ENCODE data around the gene CCDC106.

Gene CCDC106

DNA sequence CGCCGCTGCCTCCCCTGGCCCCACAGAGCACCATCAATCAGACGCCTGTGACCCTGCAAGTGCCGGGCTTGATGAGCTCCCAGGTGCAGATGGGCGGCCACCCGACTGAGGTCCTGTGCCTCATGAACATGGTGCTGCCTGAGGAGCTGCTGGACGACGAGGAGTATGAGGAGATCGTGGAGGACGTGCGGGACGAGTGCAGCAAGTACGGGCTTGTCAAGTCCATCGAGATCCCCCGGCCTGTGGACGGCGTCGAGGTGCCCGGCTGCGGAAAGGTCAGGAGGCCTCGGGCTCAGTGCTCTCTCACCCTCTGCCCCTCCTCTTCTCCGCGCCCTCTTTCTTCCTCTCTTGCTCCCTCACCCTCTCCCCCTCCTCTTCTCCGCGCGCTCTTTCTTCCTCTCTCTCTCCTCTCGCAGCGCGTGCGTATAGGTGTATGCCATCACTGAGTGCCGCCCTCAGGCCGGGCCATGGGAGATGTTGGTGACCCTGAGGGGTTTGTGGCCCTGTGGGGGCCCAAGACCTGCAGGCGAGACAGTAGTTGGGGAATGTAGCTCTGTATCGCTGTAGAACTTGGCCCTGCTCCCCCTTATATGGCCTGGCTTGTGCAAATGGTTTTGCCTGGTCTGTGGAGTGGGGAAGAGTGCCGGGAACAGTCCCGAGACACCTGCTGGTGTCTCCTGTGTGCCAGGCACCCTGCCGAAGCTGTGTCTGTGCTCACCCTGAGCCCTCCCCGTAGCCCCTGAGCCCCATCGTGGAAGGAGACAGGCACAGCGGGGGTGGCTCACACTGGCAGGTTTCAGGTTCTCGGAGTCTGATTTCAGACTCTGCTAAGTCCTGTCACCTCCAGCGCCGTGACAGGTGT, 21.6 kb downstream of the CCDC106 start:
- Histone ChIP-seq H3K27me3 (no peaks in the 10 kb centered on the region), H3K27ac (no peak overlapping the region), H3K9me3 (no peaks in the 10 kb centered on the region), H3K4me3 (no peak overlapping the region), H3K4me1 (peaks cover 0 to 15% (median 9%) of the 10 kb centered on the region in 4 donors), H3K36me3 (peaks cover 61 to 87% (median 68%) of the 10 kb centered on the region in 3 donors)
- TF ChIP-seq, protein P1, sequence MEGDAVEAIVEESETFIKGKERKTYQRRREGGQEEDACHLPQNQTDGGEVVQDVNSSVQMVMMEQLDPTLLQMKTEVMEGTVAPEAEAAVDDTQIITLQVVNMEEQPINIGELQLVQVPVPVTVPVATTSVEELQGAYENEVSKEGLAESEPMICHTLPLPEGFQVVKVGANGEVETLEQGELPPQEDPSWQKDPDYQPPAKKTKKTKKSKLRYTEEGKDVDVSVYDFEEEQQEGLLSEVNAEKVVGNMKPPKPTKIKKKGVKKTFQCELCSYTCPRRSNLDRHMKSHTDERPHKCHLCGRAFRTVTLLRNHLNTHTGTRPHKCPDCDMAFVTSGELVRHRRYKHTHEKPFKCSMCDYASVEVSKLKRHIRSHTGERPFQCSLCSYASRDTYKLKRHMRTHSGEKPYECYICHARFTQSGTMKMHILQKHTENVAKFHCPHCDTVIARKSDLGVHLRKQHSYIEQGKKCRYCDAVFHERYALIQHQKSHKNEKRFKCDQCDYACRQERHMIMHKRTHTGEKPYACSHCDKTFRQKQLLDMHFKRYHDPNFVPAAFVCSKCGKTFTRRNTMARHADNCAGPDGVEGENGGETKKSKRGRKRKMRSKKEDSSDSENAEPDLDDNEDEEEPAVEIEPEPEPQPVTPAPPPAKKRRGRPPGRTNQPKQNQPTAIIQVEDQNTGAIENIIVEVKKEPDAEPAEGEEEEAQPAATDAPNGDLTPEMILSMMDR (IDR thresholded peaks at IDR 0.05), result no peak
- intact Hi-C loops (cut with DNase I; ENCODE audit: low total_unique reads), result no loop called here
- no peak for DNase-seq

- Histone ChIP-seq H3K36me3 (peaks cover 57 to 79% (median 61%) of the 10 kb centered on the region in 3 donors), H3K27me3 (no peaks in the 10 kb centered on the region), H3K4me1 (peaks cover 0 to 16% (median 10%) of the 10 kb centered on the region in 4 donors), H3K4me3 (no peak overlapping the region), H3K27ac (no peak overlapping the region), H3K9me3 (no peaks in the 10 kb centered on the region)
- TF ChIP-seq, protein P1 (IDR thresholded peaks at IDR 0.05), result no peak
- DNase-seq, result peak in 1 of 2 donors; percentile 68
- intact Hi-C loops (cut with DNase I; ENCODE audit: low total_unique reads), result no loop called here
Measured at GRCh38 chr19:55670280-55671053, 22.5 kb downstream of the CCDC106 start.

DNA sequence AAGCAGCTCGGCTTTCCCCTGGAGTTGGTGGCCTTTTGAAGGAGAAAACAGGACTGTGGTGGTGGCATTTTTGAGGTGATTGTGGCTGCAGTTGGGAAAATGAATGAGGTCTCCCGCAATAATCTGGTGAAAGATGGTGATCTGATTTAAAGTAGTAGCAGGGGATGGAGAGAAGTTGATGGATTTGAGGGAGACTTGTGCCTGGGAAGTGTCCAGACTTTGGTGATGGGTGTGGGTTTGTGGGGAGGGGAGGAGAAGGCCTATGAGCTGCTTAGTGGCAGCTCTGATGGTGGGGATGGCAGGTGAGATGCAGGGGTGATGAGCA, 23.0 kb downstream of the CCDC106 start:
- H3K4me3 ChIP-seq, result no peak overlapping the region
- peaks cover 0 to 20% (median 14%) of the 10 kb centered on the region in 4 donors for H3K4me1 ChIP-seq
- peaks cover 52 to 74% (median 56%) of the 10 kb centered on the region in 3 donors for H3K36me3 ChIP-seq
- no peak for DNase-seq
- no peaks in the 10 kb centered on the region for H3K27me3 ChIP-seq
- intact Hi-C loops (cut with DNase I; ENCODE audit: low total_unique reads), result no loop called here
- no peaks in the 10 kb centered on the region for H3K9me3 ChIP-seq
- no peak overlapping the region for H3K27ac ChIP-seq
- TF ChIP-seq, protein P1 (IDR thresholded peaks at IDR 0.05), result no peak

DNA sequence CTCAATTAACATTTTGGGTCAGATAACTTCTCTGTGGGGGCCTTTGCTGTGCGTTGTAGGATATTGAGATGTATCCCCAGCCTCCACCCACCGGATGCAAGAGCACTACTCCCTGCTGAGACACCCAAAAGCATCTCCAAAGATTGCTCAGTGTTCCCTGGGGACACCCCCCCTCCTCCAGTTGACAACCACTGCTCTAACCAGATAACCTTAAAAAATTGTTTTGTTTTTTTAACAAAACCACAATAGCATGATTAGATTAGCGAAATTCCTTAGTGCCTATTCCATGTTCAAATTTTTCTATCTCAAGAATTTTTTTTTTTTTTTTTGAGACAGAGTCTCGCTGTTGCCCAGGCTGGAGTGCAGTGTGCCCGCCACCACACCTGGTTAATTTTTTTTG, 24.4 kb downstream of the CCDC106 start:
- no peak for DNase-seq
- H3K27ac ChIP-seq, result no peak overlapping the region
- peaks cover 0 to 34% (median 28%) of the 10 kb centered on the region in 4 donors for H3K4me1 ChIP-seq
- peaks cover 39 to 61% (median 42%) of the 10 kb centered on the region in 3 donors for H3K36me3 ChIP-seq
- H3K4me3 ChIP-seq, result no peak overlapping the region
- TF ChIP-seq, protein P1 (IDR thresholded peaks at IDR 0.05), result no peak
- intact Hi-C loops (cut with DNase I; ENCODE audit: low total_unique reads), result no loop called here
- no peaks in the 10 kb centered on the region for H3K9me3 ChIP-seq
- H3K27me3 ChIP-seq, result no peaks in the 10 kb centered on the region

DNA sequence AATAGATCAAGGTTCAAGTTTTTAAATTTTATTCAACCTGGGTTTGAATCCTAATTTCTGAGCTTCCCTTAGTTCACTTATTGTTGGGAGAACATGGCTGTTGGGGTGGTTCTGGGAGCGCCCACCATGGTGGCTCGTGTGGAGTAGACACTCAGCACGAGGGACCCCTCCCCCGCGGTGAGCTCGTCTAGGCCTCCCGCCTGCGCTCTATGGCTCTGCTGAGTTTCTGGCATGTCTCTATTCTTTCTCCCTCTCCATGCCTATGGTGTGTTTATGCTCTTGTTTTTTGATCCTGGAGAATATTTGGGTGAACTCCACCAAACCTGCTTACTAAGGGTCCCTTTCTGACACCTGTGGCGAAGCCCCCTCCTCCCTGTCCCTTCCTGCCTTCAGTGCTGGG, 25.5 kb downstream of the CCDC106 start:
- H3K27ac ChIP-seq, result no peak overlapping the region
- intact Hi-C loops (cut with DNase I; ENCODE audit: low total_unique reads), result no loop called here
- H3K4me3 ChIP-seq, result no peak overlapping the region
- H3K4me1 ChIP-seq, result peaks cover 0 to 43% (median 35%) of the 10 kb centered on the region in 4 donors
- DNase-seq, result no peak
- H3K27me3 ChIP-seq, result no peaks in the 10 kb centered on the region
- TF ChIP-seq, protein P1 (IDR thresholded peaks at IDR 0.05), result no peak
- H3K36me3 ChIP-seq, result peaks cover 30 to 61% (median 38%) of the 10 kb centered on the region in 3 donors
- no peaks in the 10 kb centered on the region for H3K9me3 ChIP-seq
